T-helper 17 cell (primary cell): ENCODE results near the gene GRB10. TPM values are rescaled to one million over a fixed set of nuclear protein-coding genes. Genes with fewer than 3 reads are reported as not detected.

Experiments
- ATAC-seq: fragments of 150-1000 bp; cut with Tn5 transposase; 2 replicates; pipeline ENCODE4 v1.10.0; 2021; ENCODE audit warnings: mild to moderate bottlenecking, moderate library complexity
- DNase-seq, 3 donors: peaks; one replicate each; pipeline versions ENCODE4 v3.0.0 to v3.0.0-alpha.2; 2020 to 2021
- H3K9me3 ChIP-seq: one replicate; pipeline ENCODE4 v1.7.0; 2013; ENCODE audit warnings: low read length, mild to moderate bottlenecking; ENCODE audit not compliant: control insufficient read depth, poor library complexity, severe bottlenecking
- H3K27ac Mint-ChIP-seq: one replicate; pipeline ENCODE4 v1.8.0; 2022; ENCODE audit warnings: mild to moderate bottlenecking, moderate library complexity, mixed read lengths
- H3K27me3 Mint-ChIP-seq: one replicate; pipeline ENCODE4 v1.8.0; 2022; ENCODE audit warnings: mixed read lengths
- H3K36me3 Mint-ChIP-seq: one replicate; pipeline ENCODE4 v1.8.0; 2022; ENCODE audit warnings: low read depth, mixed read lengths
- H3K4me1 Mint-ChIP-seq: one replicate; pipeline ENCODE4 v1.8.0; 2022; ENCODE audit warnings: mild to moderate bottlenecking, mixed read lengths
- H3K4me3 Mint-ChIP-seq: one replicate; pipeline ENCODE4 v1.8.0; 2022; ENCODE audit warnings: mild to moderate bottlenecking, moderate library complexity, mixed read lengths
- total RNA-seq, 4 donors: library from RNA in 2 of 4; stranded (reverse) in 2 of 4; gene quantifications; one replicate each; pipeline ENCODE4 v1.2.3 and lab custom pipeline; 2022 to 2026

Gene GRB10
- total RNA-seq, 2 donors from 2014 or later, result 3.8 to 7.0 TPM

GRCh38 chr7:50657341-50657873 is 125.3 kb downstream of the GRB10 start:
- no peak for DNase-seq
- Mint-ChIP-seq H3K36me3 (peaks cover 2% of the 10 kb centered on the region), H3K27ac (no peak overlapping the region), H3K27me3 (peaks cover 19% of the 10 kb centered on the region), H3K4me3 (no peak overlapping the region), H3K4me1 (peaks cover 32% of the 10 kb centered on the region)
- ATAC-seq, result no peak
- H3K9me3 ChIP-seq, result no peaks in the 10 kb centered on the region

DNA sequence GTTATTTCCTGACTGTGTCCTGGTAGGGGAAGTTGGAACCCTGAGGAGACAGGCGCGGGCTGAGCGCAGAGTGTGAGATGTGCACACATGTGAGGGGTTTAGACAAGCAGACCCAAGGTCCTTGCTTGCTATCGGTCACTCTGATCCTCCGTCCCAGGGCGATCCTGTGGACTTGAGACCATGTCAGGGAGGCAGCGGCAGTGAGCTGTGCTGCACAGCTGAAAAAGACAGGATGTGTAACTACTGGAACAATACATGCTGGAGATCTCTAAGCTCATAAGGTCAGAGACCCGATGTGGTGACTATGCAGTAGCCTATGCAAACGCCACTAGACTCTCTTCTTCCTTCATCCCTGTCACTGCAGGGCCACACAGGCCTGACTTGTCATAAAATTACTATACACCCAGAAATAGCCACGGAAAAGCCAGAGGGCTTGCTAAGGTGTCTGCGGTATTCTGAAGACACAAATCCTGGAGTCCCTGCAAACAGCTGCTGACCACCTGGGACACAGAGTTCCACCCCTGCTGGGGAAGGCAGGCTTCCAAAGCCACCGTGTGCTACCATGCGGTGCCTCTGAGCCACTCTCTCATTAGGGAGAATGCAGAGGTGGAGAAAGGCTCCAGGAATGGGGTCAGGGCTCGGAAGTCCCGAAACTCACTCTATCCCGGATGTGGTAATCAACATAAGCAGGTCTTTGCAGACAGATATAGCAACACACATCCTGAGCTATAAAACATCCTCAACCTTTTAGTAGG is 126.4 kb downstream of the GRB10 start:
- no peak overlapping the region for H3K4me3 Mint-ChIP-seq
- peaks cover 23% of the 10 kb centered on the region for H3K27me3 Mint-ChIP-seq
- peaks cover 22% of the 10 kb centered on the region for H3K4me1 Mint-ChIP-seq
- DNase-seq (no peak), ATAC-seq (no peak)
- H3K36me3 Mint-ChIP-seq, result peaks cover 2% of the 10 kb centered on the region
- H3K9me3 ChIP-seq, result no peaks in the 10 kb centered on the region
- H3K27ac Mint-ChIP-seq, result no peak overlapping the region

- Mint-ChIP-seq H3K4me3 (no peak overlapping the region), H3K4me1 (peaks cover 16% of the 10 kb centered on the region), H3K27me3 (peaks cover 25% of the 10 kb centered on the region), H3K27ac (no peak overlapping the region), H3K36me3 (peaks cover 4% of the 10 kb centered on the region)
- no peak for ATAC-seq
- H3K9me3 ChIP-seq, result no peaks in the 10 kb centered on the region
- no peak for DNase-seq
These were observed 127.2 kb downstream of the GRB10 start for GRCh38 chr7:50655490-50655889.

DNA sequence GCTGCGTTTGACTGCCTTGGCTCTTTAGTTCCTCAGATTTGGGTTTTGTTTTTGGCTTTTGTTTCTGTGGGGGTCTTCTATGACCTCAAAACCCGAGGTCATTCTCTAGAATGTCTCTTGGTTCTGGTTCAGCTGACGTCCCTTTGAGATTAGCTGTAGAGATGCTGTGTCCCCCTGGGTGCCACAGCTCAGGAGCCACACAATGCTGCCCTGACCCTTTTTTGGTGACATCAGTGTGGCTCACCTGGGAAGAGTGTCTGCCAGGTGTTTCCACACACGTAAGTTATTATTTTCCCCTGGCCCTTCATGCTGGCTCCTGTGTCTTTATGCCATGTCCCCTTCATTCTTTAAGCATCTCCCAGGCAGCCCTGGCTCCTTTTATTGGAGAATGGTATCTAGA is 127.7 kb downstream of the GRB10 start:
- ATAC-seq, result no peak
- DNase-seq, result no peak
- H3K27me3 Mint-ChIP-seq, result peaks cover 29% of the 10 kb centered on the region
- peaks cover 14% of the 10 kb centered on the region for H3K4me1 Mint-ChIP-seq
- peaks cover 6% of the 10 kb centered on the region for H3K36me3 Mint-ChIP-seq
- H3K4me3 Mint-ChIP-seq, result no peak overlapping the region
- no peaks in the 10 kb centered on the region for H3K9me3 ChIP-seq
- H3K27ac Mint-ChIP-seq, result no peak overlapping the region

GRCh38 chr7:50653981-50654425 is 128.7 kb downstream of the GRB10 start:
- peaks cover 37% of the 10 kb centered on the region for H3K27me3 Mint-ChIP-seq
- peaks cover 12% of the 10 kb centered on the region for H3K4me1 Mint-ChIP-seq
- H3K4me3 Mint-ChIP-seq, result no peak overlapping the region
- ATAC-seq (no peak), DNase-seq (no peak)
- H3K36me3 Mint-ChIP-seq, result peaks cover 6% of the 10 kb centered on the region
- H3K27ac Mint-ChIP-seq, result no peak overlapping the region
- no peaks in the 10 kb centered on the region for H3K9me3 ChIP-seq

DNA sequence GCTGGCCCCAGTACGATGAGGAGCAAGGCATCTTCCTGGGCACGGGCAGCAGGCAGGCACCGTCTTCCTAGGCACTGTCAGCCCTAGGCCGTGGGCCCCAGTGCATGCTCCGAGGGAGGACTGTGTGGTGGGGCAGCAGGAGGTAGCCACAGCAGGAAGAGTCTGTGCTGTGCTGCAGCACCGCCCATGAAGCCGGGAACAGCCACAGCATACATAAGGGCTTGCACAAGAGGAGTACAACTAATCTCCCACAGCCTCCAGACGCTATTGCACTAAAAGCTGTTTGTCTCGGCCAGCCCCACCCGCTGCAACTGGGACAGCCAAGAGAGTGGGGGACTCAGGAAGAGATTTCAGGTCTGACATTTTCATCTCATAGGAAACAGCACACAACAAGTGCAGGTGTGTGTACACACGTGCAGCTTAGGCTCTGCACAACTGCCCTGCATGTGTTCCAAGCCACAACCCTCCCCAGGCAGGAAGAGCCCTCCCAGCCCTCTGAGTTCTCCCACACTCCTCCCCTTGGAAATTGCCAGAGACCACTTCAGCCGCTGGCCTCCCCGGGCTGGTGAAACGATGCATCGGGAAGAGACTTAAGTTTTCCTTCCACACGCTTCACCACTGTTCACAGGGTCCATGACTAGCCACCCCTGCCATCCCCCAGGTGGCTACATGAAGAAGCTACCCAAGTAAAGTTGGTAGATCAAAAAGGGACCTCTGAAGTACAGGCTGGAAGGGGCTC is 129.4 kb downstream of the GRB10 start:
- ATAC-seq, result peak; percentile 33

DNA sequence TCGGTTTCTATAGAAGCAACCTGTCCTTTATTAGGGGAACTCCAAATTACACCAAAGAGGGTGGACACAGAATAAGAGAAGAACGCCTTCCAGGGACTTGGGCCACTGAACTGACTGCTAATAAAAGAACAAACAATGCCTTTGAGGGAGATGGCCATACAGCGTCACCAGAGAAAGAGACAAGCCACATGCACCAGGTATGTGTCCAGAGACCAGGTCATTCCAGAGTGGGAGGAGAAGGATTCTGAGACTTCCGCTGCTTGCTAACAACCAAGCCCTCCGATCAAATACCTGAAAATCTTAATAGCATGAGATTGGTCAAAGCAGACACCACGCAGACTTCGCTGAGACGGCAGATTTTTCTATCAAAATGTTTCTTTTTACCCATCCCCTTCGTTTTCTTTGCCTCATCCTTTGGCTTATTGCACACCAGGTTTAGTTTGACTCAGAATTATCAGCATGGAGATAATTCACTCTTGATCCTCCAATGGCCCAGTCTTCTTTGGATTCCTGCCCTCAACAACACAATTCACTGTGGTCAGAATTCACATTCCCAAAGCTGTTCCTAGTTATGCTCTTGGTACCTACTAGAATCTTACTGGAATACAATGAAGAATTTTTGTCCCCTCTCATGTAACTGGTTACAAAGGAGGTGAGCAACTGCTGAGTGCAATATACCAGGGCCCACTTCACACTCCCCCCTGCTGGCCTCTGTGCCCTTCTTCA is 130.1 kb downstream of the GRB10 start:
- H3K27me3 Mint-ChIP-seq, result peaks cover 41% of the 10 kb centered on the region
- no peak for ATAC-seq
- no peaks in the 10 kb centered on the region for H3K9me3 ChIP-seq
- peaks cover 14% of the 10 kb centered on the region for H3K4me1 Mint-ChIP-seq
- H3K4me3 Mint-ChIP-seq, result no peak overlapping the region
- no peak for DNase-seq
- peak overlapping the region; percentile 11 for H3K27ac Mint-ChIP-seq
- H3K36me3 Mint-ChIP-seq, result peaks cover 6% of the 10 kb centered on the region

More for the DNA sequence above, 129.4 kb downstream of the GRB10 start:
- H3K36me3 Mint-ChIP-seq, result peaks cover 6% of the 10 kb centered on the region
- H3K4me3 Mint-ChIP-seq, result no peak overlapping the region
- no peak for DNase-seq
- no peaks in the 10 kb centered on the region for H3K9me3 ChIP-seq
- no peak overlapping the region for H3K27ac Mint-ChIP-seq
- peaks cover 41% of the 10 kb centered on the region for H3K27me3 Mint-ChIP-seq
- H3K4me1 Mint-ChIP-seq, result peaks cover 14% of the 10 kb centered on the region

- Mint-ChIP-seq H3K27ac (peak overlapping the region; percentile 11), H3K4me1 (peaks cover 14% of the 10 kb centered on the region), H3K4me3 (no peak overlapping the region), H3K27me3 (peaks cover 38% of the 10 kb centered on the region), H3K36me3 (peaks cover 6% of the 10 kb centered on the region)
- ATAC-seq (no peak), DNase-seq (no peak)
- no peaks in the 10 kb centered on the region for H3K9me3 ChIP-seq
These were observed 131.3 kb downstream of the GRB10 start for GRCh38 chr7:50651271-50651989.

DNA sequence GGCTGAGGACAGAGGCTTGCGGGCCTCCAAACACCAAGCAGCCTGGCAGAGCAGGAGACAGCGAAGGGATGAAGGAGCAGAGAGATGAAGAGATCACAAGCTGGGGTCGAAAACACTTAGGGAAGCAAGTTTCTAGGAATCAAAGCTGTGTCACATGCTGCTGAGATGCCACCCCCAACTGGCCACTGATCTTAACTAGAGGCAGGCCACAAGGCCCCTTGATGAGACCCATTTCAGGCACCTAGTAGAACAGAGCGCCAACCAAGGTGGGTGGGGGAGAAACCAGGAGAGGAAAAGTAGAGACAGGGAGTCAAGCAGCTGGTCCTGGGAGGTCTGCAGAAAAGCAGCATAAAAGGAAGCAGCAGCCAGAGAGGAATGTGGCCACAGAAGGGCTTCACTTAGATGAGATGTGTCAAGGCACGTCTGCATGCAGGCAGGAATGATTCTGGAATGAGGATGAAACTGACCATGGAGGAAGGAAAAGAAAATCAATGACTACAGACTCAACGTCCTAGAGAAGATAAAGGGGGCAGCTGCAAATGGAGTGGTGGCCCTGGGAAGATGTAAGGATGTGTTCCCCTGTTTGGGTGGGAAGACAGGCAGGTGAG is 132.5 kb downstream of the GRB10 start:
- Mint-ChIP-seq H3K4me1 (peaks cover 17% of the 10 kb centered on the region), H3K27me3 (peaks cover 26% of the 10 kb centered on the region), H3K36me3 (peaks cover 6% of the 10 kb centered on the region), H3K4me3 (no peak overlapping the region), H3K27ac (peak overlapping the region; percentile 27)
- ATAC-seq (no peak), DNase-seq (no peak)
- no peaks in the 10 kb centered on the region for H3K9me3 ChIP-seq

GRCh38 chr7:50649259-50649885 is 133.3 kb downstream of the GRB10 start:
- H3K27ac Mint-ChIP-seq, result no peak overlapping the region
- H3K27me3 Mint-ChIP-seq, result peaks cover 24% of the 10 kb centered on the region
- peaks cover 17% of the 10 kb centered on the region for H3K4me1 Mint-ChIP-seq
- H3K36me3 Mint-ChIP-seq, result peaks cover 6% of the 10 kb centered on the region
- DNase-seq (no peak), ATAC-seq (no peak)
- H3K4me3 Mint-ChIP-seq, result no peak overlapping the region
- H3K9me3 ChIP-seq, result no peaks in the 10 kb centered on the region

GRCh38 chr7:50648570-50649169 is 134.0 kb downstream of the GRB10 start:
- ATAC-seq, result no peak
- DNase-seq, result no peak
- Mint-ChIP-seq H3K27ac (no peak overlapping the region), H3K4me3 (no peak overlapping the region), H3K27me3 (peaks cover 24% of the 10 kb centered on the region), H3K4me1 (peaks cover 17% of the 10 kb centered on the region), H3K36me3 (peaks cover 6% of the 10 kb centered on the region)
- H3K9me3 ChIP-seq, result no peaks in the 10 kb centered on the region

DNA sequence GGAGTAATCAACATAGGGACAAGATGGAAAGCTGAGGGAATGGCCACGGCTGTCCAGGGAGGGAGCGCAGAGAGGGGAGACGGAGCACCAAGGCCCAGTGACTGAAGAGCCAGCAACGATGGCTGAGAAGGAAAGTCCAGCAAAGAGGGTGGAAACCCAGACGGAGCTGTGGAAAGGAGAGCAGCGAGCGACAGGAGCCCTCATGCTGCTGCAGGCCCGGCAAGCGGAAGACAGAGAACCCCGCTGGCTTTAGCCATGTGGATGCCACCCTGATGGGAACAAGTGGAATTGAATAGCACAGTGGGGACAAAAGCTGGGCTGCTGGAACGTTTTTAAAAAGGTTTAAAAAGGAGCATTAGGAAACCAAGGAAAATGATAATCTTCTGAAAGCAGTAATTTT is 134.6 kb downstream of the GRB10 start:
- H3K36me3 Mint-ChIP-seq, result peaks cover 6% of the 10 kb centered on the region
- no peaks in the 10 kb centered on the region for H3K9me3 ChIP-seq
- H3K4me1 Mint-ChIP-seq, result peaks cover 17% of the 10 kb centered on the region
- ATAC-seq (no peak), DNase-seq (no peak)
- peaks cover 24% of the 10 kb centered on the region for H3K27me3 Mint-ChIP-seq
- H3K4me3 Mint-ChIP-seq, result no peak overlapping the region
- no peak overlapping the region for H3K27ac Mint-ChIP-seq
